HL-60 (cell line): ENCODE results near the gene VMAC.

Source experiments
- CTCF ChIP-seq: IDR thresholded peaks from one replicate; pipeline ENCODE4 v1.5.1; 2011; ENCODE audit warnings: low read length, control low read depth, inconsistent platforms; ENCODE audit not compliant: insufficient read depth
- GABPA ChIP-seq: IDR thresholded peaks from 2 replicates; pipeline ENCODE4 v1.6.1; 2012; ENCODE audit warnings: low read depth
- POLR2AphosphoS5 ChIP-seq: IDR thresholded peaks from 2 replicates; pipeline ENCODE4 v1.6.1; 2012; ENCODE audit warnings: low read depth
- SPI1 ChIP-seq: IDR thresholded peaks from 2 replicates; pipeline ENCODE4 v1.6.1; 2012; ENCODE audit warnings: low read depth, mild to moderate bottlenecking, borderline replicate concordance
- TF ChIP-seq, protein P1 (sequence below): IDR thresholded peaks from 2 replicates; pipeline ENCODE4 v1.6.1; 2012; ENCODE audit warnings: low read depth; ENCODE audit not compliant: insufficient replicate concordance

DNA sequence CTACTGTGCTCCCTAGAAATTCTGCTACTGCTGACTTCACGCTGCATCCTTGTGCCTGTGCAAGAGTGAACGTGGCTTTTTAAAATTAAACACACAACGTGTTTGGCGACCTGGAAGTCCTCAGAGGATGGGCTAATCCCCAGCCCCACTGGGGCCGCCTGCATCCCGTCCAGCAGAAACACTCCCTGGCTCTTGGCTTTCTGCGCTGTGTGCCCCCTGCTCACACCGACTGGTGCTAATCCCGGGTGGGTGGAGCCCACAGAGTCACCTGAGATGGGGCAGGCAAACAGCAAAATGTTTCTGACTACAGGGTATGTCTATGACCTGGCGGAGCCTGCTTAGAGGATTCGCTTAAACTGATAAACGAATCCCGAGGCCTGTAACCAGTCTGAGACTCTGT is 24.5 kb downstream of the VMAC start:
- no peak for TF ChIP-seq CTCF
- TF ChIP-seq, protein P1, sequence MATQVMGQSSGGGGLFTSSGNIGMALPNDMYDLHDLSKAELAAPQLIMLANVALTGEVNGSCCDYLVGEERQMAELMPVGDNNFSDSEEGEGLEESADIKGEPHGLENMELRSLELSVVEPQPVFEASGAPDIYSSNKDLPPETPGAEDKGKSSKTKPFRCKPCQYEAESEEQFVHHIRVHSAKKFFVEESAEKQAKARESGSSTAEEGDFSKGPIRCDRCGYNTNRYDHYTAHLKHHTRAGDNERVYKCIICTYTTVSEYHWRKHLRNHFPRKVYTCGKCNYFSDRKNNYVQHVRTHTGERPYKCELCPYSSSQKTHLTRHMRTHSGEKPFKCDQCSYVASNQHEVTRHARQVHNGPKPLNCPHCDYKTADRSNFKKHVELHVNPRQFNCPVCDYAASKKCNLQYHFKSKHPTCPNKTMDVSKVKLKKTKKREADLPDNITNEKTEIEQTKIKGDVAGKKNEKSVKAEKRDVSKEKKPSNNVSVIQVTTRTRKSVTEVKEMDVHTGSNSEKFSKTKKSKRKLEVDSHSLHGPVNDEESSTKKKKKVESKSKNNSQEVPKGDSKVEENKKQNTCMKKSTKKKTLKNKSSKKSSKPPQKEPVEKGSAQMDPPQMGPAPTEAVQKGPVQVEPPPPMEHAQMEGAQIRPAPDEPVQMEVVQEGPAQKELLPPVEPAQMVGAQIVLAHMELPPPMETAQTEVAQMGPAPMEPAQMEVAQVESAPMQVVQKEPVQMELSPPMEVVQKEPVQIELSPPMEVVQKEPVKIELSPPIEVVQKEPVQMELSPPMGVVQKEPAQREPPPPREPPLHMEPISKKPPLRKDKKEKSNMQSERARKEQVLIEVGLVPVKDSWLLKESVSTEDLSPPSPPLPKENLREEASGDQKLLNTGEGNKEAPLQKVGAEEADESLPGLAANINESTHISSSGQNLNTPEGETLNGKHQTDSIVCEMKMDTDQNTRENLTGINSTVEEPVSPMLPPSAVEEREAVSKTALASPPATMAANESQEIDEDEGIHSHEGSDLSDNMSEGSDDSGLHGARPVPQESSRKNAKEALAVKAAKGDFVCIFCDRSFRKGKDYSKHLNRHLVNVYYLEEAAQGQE = no peak
- no peak for TF ChIP-seq POLR2AphosphoS5
- TF ChIP-seq GABPA = no peak
- TF ChIP-seq SPI1 = no peak
